ENCODE measurements around the gene GUCA2B.

The GUCA2B gene

GRCh38 chr1:42157667-42158066, 4.5 kb downstream of the GUCA2B start:
- 0 out of 2 replicates have a peak, but pooled peaks have one; percentile 2 for TF ChIP-seq CTCF (IDR thresholded peaks at IDR 0.05; ENCODE audit: borderline replicate concordance, insufficient read depth, low read depth, low read length)
- no peak overlapping the region for H3K4me3 ChIP-seq (ENCODE audit: low read depth, low read length)

- no peak overlapping the region for H3K4me3 ChIP-seq (ENCODE audit: low read depth, low read length)
- TF ChIP-seq CTCF (IDR thresholded peaks at IDR 0.05; ENCODE audit: borderline replicate concordance, insufficient read depth, low read depth, low read length) = no peak
These were observed 5.0 kb downstream of the GUCA2B start for GRCh38 chr1:42158189-42158588.

GRCh38 chr1:42162181-42162580, 9.0 kb downstream of the GUCA2B start:
- no peak for TF ChIP-seq CTCF (IDR thresholded peaks at IDR 0.05; ENCODE audit: borderline replicate concordance, insufficient read depth, low read depth, low read length)
- no peak overlapping the region for H3K4me3 ChIP-seq (ENCODE audit: low read depth, low read length)

GRCh38 chr1:42163114-42163513, 9.9 kb downstream of the GUCA2B start:
- H3K4me3 ChIP-seq (ENCODE audit: low read depth, low read length) = no peak overlapping the region
- TF ChIP-seq CTCF (IDR thresholded peaks at IDR 0.05; ENCODE audit: borderline replicate concordance, insufficient read depth, low read depth, low read length) = no peak

GRCh38 chr1:42163536-42164503, 10.6 kb downstream of the GUCA2B start:
- H3K4me3 ChIP-seq (ENCODE audit: low read depth, low read length) = no peak overlapping the region
- TF ChIP-seq CTCF (IDR thresholded peaks at IDR 0.05; ENCODE audit: borderline replicate concordance, insufficient read depth, low read depth, low read length) = no peak

- TF ChIP-seq CTCF (IDR thresholded peaks at IDR 0.05; ENCODE audit: borderline replicate concordance, insufficient read depth, low read depth, low read length) = no peak
- H3K4me3 ChIP-seq (ENCODE audit: low read depth, low read length) = no peak within 1 kb of the TSS
These were observed 11.6 kb downstream of the GUCA2B start, which contains the start of gene GUCA2A for GRCh38 chr1:42164551-42165420. Gene GUCA2A (minus strand): TSS chr1:42164745. CDS start chr1:42164712, 33 bp downstream.
